Measurements from ENCODE around the gene CD6.

CD6 gene

GRCh38 chr11:60971520-60971919, at the start of gene CD6:
Gene CD6 (plus strand): TSS chr11:60971680. CDS start chr11:60971866, 186 bp downstream.
- no peak for DNase-seq

GRCh38 chr11:60921777-60922335, 49.6 kb upstream of the CD6 start:
- DNase-seq, result no peak

GRCh38 chr11:60922906-60923305, 48.6 kb upstream of the CD6 start:
- DNase-seq, result no peak

GRCh38 chr11:60923326-60923725, 48.2 kb upstream of the CD6 start:
- DNase-seq, result no peak

DNA sequence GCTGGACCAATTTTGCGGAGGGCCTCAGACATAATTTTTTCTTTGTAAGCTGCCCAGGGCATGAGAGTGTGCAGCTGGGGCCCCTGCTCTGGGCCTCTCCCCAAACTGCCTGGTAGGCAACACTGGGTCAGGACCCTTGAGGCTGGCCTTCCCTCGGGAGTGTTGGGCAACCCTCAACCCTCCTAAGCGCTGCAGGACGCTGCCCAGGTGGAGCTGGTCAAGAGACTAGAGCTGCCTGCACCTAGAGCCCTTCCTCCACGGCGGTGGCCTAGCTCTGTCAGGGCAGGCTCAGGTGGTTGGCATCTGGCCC, 47.7 kb upstream of the CD6 start:
- DNase-seq, result no peak

DNA sequence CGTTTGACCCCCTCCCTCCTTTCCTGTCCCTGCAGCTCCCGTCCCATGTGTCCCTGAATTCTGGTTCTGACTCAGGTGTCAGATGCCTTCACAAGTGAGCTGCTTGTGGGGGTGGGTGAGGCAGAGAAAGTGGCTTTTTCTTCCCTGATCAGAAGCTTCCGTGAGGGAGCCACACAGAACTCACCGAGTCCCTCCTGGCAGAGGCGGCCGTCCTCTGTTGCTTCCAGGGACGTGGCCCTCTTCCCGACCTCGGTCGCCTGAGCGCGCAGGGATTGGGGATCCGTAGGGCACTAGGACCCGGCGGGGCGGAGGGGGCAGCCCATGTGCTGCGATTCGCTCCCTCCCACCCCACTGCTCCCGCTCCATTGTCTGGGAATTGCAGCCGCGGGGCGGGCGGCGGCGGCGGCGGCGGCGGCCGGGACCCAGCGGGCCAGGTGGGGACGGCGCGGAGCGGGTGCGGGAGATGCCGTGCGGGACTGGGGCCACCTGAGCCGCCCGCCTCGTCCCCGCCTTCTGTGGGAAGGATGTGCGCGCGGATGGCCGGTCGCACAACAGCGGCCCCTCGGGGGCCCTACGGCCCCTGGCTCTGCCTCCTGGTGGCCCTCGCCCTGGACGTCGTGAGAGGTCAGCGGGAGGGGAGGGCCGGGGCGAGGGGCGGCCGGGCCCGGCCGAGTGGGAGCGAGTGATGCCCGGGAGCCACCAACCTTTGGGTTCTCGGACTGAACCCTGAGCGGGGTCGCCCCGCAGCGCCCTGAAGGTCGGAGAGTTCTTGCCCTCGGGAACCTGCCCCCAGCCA, 47.2 kb upstream of the CD6 start, which contains the start of gene TMEM132A:
Gene TMEM132A, plus strand, starts transcription at position 351 of the 796 bp plus-strand sequence. Its CDS starts 174 bp downstream, at position 525.
- DNase-seq, result peak; percentile 73

GRCh38 chr11:60924906-60925853, 46.3 kb upstream of the CD6 start:
- no peak for DNase-seq

GRCh38 chr11:60925868-60926267, 45.6 kb upstream of the CD6 start:
- peak; percentile 58 for DNase-seq

DNA sequence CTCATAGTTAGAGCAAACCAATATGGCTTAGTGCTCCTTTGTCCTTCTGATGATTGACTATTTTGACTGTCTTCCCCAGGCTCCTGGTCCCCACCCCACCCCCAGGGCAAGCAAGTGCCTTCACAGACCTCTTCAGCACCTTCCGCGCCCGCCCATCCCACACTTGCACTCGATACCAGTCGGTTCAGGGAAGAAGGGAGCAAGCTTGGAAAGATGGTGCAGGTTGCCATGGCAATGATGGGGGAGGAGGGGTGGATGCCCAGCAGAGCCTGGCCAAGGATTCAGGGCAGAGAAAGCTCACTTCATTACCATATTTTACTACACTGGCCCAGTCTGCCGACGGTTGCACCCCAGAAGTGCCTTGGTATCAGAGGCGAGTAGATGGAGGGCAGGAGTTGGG, 45.0 kb upstream of the CD6 start:
- DNase-seq, result no peak

DNA sequence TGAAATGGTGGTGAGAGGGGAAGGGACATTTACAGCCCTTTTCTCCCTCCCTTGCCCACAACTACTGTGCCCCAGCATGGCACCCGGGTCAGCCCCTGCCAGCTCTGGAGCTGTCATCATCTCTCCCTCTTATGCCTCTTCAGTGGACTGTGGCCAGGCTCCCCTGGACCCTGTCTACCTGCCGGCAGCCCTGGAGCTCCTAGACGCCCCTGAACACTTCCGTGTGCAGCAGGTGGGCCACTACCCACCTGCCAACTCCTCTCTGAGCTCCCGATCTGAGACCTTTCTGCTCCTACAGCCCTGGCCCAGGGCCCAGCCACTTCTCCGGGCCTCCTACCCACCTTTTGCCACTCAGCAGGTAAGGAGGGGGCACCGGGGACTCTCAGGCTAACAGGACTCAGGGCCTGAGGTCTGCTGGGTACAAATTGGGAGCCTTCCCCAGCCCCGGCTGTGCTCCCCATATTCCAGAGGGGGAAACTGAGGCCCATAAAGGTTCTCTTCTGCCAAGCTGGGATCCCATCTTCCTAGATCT, 44.4 kb upstream of the CD6 start:
- DNase-seq, result no peak

GRCh38 chr11:60927600-60927999, 43.9 kb upstream of the CD6 start:
- DNase-seq, result no peak

DNA sequence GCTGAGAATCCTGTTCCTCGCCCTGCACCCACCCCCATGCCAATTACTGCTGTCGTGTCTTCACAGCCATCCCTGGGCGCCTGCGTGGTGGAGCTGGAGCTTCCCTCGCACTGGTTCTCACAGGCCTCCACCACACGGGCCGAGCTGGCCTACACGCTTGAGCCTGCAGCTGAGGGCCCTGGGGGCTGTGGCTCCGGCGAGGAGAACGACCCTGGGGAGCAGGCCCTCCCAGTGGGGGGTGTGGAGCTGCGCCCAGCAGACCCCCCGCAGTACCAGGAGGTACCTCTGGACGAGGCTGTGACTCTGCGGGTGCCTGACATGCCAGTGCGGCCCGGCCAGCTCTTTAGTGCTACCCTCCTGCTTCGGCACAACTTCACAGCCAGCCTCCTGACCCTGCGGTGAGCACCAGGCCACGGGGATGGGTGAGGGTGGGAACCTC, 42.9 kb upstream of the CD6 start:
- no peak for DNase-seq

- DNase-seq, result no peak
Measured at GRCh38 chr11:60929764-60930163, 41.7 kb upstream of the CD6 start.

DNA sequence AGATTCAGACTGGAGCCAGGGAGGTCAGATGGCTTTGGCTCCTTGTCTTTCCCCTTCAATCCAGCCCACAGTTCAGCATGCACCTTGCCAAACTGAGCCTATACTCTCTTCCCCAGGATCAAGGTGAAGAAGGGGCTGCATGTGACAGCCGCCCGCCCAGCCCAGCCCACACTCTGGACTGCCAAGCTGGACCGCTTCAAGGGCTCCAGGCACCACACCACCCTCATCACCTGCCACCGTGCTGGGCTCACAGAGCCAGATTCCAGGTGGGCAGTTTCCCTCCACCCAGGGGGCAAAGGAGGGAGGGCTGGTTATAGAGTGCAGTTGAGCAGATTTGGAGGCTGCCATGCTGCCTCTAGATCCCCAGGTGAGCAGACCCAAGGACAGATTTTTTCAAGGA, 41.1 kb upstream of the CD6 start:
- DNase-seq, result no peak

- DNase-seq, result no peak
Measured at GRCh38 chr11:60931917-60932316, 39.6 kb upstream of the CD6 start.

GRCh38 chr11:60932605-60933356, 38.7 kb upstream of the CD6 start:
- DNase-seq, result no peak

DNA sequence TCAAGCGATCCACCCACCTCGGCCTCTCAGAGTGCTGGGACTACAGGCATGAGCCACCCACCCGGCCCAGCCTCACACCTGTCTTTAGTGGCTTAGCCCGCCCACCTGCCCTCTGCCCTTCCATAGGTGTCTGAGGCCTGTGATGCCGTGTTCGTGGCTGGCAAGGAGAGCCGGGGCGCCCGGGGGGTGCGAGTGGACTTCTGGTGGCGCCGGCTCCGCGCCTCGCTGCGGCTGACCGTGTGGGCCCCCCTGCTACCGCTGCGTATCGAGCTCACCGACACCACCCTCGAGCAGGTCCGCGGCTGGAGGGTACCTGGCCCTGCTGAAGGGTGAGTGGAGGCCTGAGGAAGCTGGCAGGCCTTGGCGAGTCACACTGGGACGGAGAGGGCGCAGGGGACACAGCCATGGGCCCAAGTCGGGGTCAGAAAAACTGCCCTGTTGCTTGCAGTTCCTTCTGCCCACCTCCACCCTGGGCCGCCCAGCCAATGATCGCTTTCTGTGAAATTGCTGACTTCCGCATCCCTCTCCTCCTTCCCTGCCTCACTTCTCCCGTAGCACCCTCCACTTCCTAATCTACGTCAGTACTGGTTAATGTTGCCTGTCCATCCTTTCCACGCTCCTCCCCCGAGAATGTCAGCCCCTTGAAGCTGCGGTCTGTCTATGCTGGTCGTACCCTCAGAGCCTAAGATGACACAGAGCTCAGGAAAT, 37.9 kb upstream of the CD6 start:
- DNase-seq, result no peak

GRCh38 chr11:60934124-60934789, 37.2 kb upstream of the CD6 start:
- DNase-seq, result no peak

GRCh38 chr11:60934790-60935605, 36.5 kb upstream of the CD6 start:
- DNase-seq, result no peak

DNA sequence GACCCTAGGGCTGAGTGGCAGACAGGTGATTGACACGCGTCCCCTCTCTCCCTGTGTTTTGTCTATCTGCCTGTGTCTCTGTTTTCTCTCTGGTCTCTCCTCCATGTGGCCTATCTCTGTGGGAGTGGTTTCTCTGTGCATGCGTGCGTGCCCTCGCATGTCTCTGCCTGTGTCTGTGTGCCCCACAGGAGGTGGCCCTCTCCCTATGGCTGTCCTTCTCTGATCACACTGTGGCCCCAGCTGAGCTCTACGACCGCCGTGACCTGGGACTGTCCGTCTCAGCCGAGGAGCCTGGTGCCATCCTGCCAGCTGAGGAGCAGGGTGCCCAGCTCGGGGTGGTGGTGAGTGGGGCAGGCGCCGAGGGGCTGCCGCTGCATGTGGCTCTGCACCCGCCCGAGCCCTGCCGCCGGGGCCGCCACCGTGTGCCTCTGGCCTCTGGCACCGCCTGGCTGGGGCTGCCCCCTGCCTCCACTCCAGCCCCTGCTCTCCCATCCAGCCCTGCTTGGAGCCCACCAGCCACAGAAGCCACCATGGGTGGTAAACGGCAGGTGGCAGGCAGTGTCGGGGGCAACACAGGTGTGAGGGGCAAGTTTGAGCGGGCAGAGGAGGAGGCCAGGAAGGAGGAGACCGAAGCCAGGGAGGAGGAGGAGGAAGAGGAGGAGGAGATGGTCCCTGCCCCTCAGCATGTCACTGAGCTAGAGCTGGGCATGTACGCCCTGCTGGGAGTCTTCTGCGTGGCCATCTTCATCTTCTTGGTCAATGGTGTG, 35.6 kb upstream of the CD6 start:
- DNase-seq, result no peak

Measured in fibroblast of skin of right biceps (primary cell).